GM12878 (cell line): ENCODE data around the gene CLCN2.

Experiments used
- CTCF ChIP-seq, 3 experiments: IDR thresholded peaks in 2 of 3; conservative IDR thresholded peaks in 1 of 3; 2 replicates each; pipeline ENCODE4 v1.5.1; 2011; ENCODE audit warnings: low read depth in 3 of 3, low read length in 3 of 3, mild to moderate bottlenecking in 3 of 3, control low read depth in 2 of 3, moderate library complexity in 2 of 3, inconsistent platforms in 1 of 3, mixed read lengths in 1 of 3; ENCODE audit not compliant: control insufficient read depth in 2 of 3, insufficient read depth in 1 of 3; ENCODE audit errors: extremely low read depth in 1 of 3
- EGR1 ChIP-seq, 2 experiments: IDR thresholded peaks; 1 replicate in 1 of 2; 2 replicates in 1 of 2; pipeline ENCODE4 v1.6.1; 2011 to 2012; ENCODE audit warnings: low read depth in 2 of 2, low read length in 2 of 2, borderline replicate concordance in 1 of 2, mild to moderate bottlenecking in 1 of 2, moderate library complexity in 1 of 2
- ETV6 ChIP-seq, 2 experiments: fragments of 450-650 bp in 1 of 2; IDR thresholded peaks in 1 of 2; conservative IDR thresholded peaks in 1 of 2; 2 replicates each; pipeline ENCODE4 v1.6.1; 2014; ENCODE audit warnings: antibody characterized with exemption in 1 of 2, borderline replicate concordance in 1 of 2, low read depth in 1 of 2, mild to moderate bottlenecking in 1 of 2, moderate library complexity in 1 of 2
- RUNX3 ChIP-seq: IDR thresholded peaks from 2 replicates; pipeline ENCODE4 v1.6.1; 2012; ENCODE audit warnings: low read length, inconsistent platforms
- SMAD1 ChIP-seq: fragments of 450-650 bp; IDR thresholded peaks from 2 replicates; pipeline ENCODE4 v1.6.1; 2018; ENCODE audit warnings: mild to moderate bottlenecking, low read depth; ENCODE audit not compliant: partially characterized antibody
- SUPT20H ChIP-seq: IDR thresholded peaks from 2 replicates; pipeline ENCODE4 v1.6.1; 2011; ENCODE audit warnings: low read depth, mild to moderate bottlenecking, low read length, moderate library complexity, borderline replicate concordance; ENCODE audit not compliant: control insufficient read depth
- TAF1 ChIP-seq: IDR thresholded peaks from 2 replicates; pipeline ENCODE4 v1.6.1; 2011; ENCODE audit warnings: mild to moderate bottlenecking, low read depth, low read length, borderline replicate concordance
- TCF7 ChIP-seq: IDR thresholded peaks from 2 replicates; pipeline ENCODE4 v1.6.1; 2014; ENCODE audit warnings: antibody characterized with exemption, borderline replicate concordance
- TF ChIP-seq, protein P1 (sequence below): IDR thresholded peaks from 2 replicates; pipeline ENCODE4 v1.6.1; 2012; ENCODE audit warnings: low read depth, low read length, improper control_type of control experiment

DNA sequence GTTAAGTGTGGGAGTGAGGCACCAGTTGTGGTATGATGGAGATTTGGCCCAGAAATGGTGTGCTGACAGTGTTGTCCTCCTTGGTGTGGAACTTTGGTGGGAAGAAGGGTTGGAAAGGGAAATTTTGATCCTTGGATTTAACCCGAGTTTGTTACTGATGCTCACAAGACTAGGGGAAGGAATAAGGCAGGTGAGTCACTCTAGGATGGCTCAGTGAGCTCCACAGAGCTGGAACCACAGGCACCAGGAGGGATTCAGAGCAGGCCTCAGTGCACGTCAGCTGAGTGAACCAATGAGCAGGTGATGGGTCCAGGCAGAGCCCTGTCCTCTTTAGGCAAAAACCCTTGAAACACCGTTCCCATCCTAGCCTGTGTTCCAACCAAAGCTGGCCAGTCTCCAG is 29.9 kb upstream of the CLCN2 start:
- TF ChIP-seq TCF7 (no peak), SMAD1 (no peak), TAF1 (no peak), SUPT20H (no peak), CTCF (IDR thresholded peaks at IDR 0.05 in 2 of 3, conservative IDR thresholded peaks at IDR 0.05 in 1 of 3; ENCODE audit: control insufficient read depth in 2 of 3, extremely low read depth in 1 of 3, insufficient read depth in 1 of 3, low read depth in 3 of 3, low read length in 3 of 3) (no peak), EGR1 (IDR thresholded peaks at IDR 0.05; ENCODE audit: borderline replicate concordance in 1 of 2, low read depth in 2 of 2, low read length in 2 of 2) (no peak), RUNX3 (no peak), ETV6 (conservative IDR thresholded peaks at IDR 0.05 in 1 of 2, IDR thresholded peaks at IDR 0.05 in 1 of 2; ENCODE audit: borderline replicate concordance in 1 of 2, low read depth in 1 of 2) (no peak)
- TF ChIP-seq, protein P1, sequence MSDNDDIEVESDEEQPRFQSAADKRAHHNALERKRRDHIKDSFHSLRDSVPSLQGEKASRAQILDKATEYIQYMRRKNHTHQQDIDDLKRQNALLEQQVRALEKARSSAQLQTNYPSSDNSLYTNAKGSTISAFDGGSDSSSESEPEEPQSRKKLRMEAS = no peak
